Keratinocyte (primary cell): ENCODE measurements around the gene RHEB. TPM values are rescaled to one million over a fixed set of nuclear protein-coding genes. Genes with fewer than 3 reads are reported as not detected.

Source experiments
- DNase-seq: peaks from one replicate; pipeline ENCODE4 v3.0.0-alpha.2; 2011; ENCODE audit warnings: low read depth, missing footprints, low spot score
- FAIRE-seq: peaks from 2 replicates; lab custom pipeline; 2011; peaks lifted over from hg19 to GRCh38; lab: Jason Lieb, UNC
- H2AFZ ChIP-seq: 2 replicates; pipeline ENCODE4 v1.6.0; 2012; ENCODE audit warnings: low read length, control low read depth, inconsistent platforms; ENCODE audit not compliant: control insufficient read depth
- H3K27ac ChIP-seq: 2 replicates; pipeline ENCODE4 v1.5.1; 2011; ENCODE audit warnings: low read length; ENCODE audit not compliant: control insufficient read depth, insufficient read depth
- H3K27me3 ChIP-seq: 3 replicates; pipeline ENCODE4 v1.6.0; 2011; ENCODE audit warnings: low read length; ENCODE audit not compliant: control insufficient read depth, insufficient read depth; ENCODE audit errors: extremely low read depth
- H3K36me3 ChIP-seq, 2 experiments: 2 replicates in 1 of 2; 3 replicates in 1 of 2; pipeline ENCODE4 v1.5.1; 2011; ENCODE audit warnings: low read length in 2 of 2, mild to moderate bottlenecking in 1 of 2; ENCODE audit not compliant: control insufficient read depth in 2 of 2, insufficient read depth in 2 of 2; ENCODE audit errors: extremely low read depth in 1 of 2
- H3K4me1 ChIP-seq: 3 replicates; pipeline ENCODE4 v1.5.1; 2011; ENCODE audit warnings: low read length; ENCODE audit not compliant: control insufficient read depth, insufficient read depth; ENCODE audit errors: extremely low read depth
- H3K4me2 ChIP-seq: 3 replicates; pipeline ENCODE4 v1.6.0; 2011; ENCODE audit warnings: low read depth, low read length; ENCODE audit not compliant: control insufficient read depth, insufficient read depth; ENCODE audit errors: extremely low read depth
- H3K4me3 ChIP-seq, 3 experiments: fragments of 200-600 bp in 1 of 3; sonication (generic) in 1 of 3; 2 replicates in 2 of 3; 3 replicates in 1 of 3; pipeline ENCODE4 v1.5.1; 2011 to 2016; ENCODE audit warnings: low read length in 3 of 3, mild to moderate bottlenecking in 3 of 3, control low read depth in 2 of 3, inconsistent platforms in 1 of 3, low read depth in 1 of 3, mixed read lengths in 1 of 3, mixed run types in 1 of 3, moderate library complexity in 1 of 3; ENCODE audit not compliant: control insufficient read depth in 2 of 3, insufficient read depth in 2 of 3; ENCODE audit errors: extremely low read depth in 1 of 3
- H3K79me2 ChIP-seq: 2 replicates; pipeline ENCODE4 v1.6.0; 2012; ENCODE audit warnings: low read length; ENCODE audit not compliant: control insufficient read depth, insufficient read depth
- H3K9ac ChIP-seq: 3 replicates; pipeline ENCODE4 v1.6.0; 2011; ENCODE audit warnings: low read length; ENCODE audit not compliant: control insufficient read depth, insufficient read depth; ENCODE audit errors: extremely low read depth
- H3K9me1 ChIP-seq: 3 replicates; pipeline ENCODE4 v1.6.0; 2011; ENCODE audit warnings: low read length; ENCODE audit not compliant: control insufficient read depth, insufficient read depth; ENCODE audit errors: extremely low read depth
- H3K9me3 ChIP-seq: 2 replicates; pipeline ENCODE4 v1.5.1; 2012; ENCODE audit warnings: low read depth, low read length; ENCODE audit not compliant: control insufficient read depth
- H4K20me1 ChIP-seq: 3 replicates; pipeline ENCODE4 v1.6.0; 2011; ENCODE audit warnings: low read length; ENCODE audit not compliant: control insufficient read depth, insufficient read depth; ENCODE audit errors: extremely low read depth
- EZH2 ChIP-seq: IDR thresholded peaks from one replicate; pipeline ENCODE4 v1.6.1; 2012; ENCODE audit warnings: inconsistent platforms, mild to moderate bottlenecking, low read length, moderate library complexity
- dilution Hi-C: fragments of 300-500 bp; cut with MboI; formaldehyde crosslinking; loops from one replicate; pipeline ENCODE4 v1.7.0; 2020; ENCODE audit warnings: low sequenced_read_pairs; ENCODE audit not compliant: extremely low pct_ligation_motif_present
- polyA plus RNA-seq, 5 experiments: library from polyadenylated mRNA; depleted of rRNA in 3 of 5; stranded (reverse) in 3 of 5; stranded (forward) in 1 of 5; unstranded in 1 of 5; fragments of >200 nt; gene quantifications; 1 replicate in 1 of 5; 2 replicates in 3 of 5; 3 replicates in 1 of 5; pipeline versions ENCODE4 v1.2.1 to v1.2.3, GENCODE V29; 2011 to 2012; ENCODE audit warnings: missing spikeins in 2 of 5, low read depth in 1 of 5, low replicate concordance in 1 of 5
- TF ChIP-seq, protein P1 (sequence below), 3 experiments: IDR thresholded peaks in 1 of 3; conservative IDR thresholded peaks in 1 of 3; optimal IDR thresholded peaks in 1 of 3; 2 replicates in 2 of 3; 3 replicates in 1 of 3; pipeline versions ENCODE3 to v1.5.1; 2011; ENCODE audit warnings: low read length in 3 of 3, mild to moderate bottlenecking in 3 of 3, moderate library complexity in 2 of 3, control low read depth in 1 of 3, inconsistent platforms in 1 of 3; ENCODE audit not compliant: insufficient read depth in 2 of 3; ENCODE audit errors: extremely low read depth in 1 of 3

RHEB gene
- polyA plus RNA-seq, 1 donor (not counting 4 experiments of a cell fraction or from before 2014, with no cell fraction given) = 138 TPM

DNA sequence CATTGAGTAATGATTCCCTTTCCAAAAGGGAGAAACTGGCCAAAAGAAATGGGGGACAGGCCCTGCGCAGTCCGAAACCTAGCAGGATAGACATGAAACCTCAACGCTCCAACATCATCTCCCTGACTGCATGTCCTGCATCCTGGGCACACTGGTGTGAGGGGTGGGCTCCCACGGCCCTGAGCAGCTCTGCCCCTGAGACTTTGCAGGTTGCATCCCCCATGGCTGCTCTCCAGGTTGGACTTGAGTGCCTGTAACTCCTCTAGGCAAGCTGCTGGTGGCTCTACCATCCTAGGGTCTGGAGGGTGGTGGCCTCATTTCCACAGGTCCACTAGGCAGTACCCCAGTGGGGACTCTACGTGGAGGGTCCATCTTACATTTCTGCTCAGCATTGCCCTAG lies 63.4 kb downstream of the RHEB start:
- Histone ChIP-seq H4K20me1 (no peaks in the 10 kb centered on the region), H3K4me2 (no peak overlapping the region), H3K27ac (no peak overlapping the region), H3K9ac (no peak overlapping the region), H3K4me3 (no peak overlapping the region), H3K9me1 (no peaks in the 10 kb centered on the region), H3K4me1 (peaks cover 11% of the 10 kb centered on the region), H3K36me3 (no peaks in the 10 kb centered on the region), H3K27me3 (peaks cover 4% of the 10 kb centered on the region), H2AFZ (no peak overlapping the region), H3K9me3 (no peaks in the 10 kb centered on the region), H3K79me2 (no peaks in the 10 kb centered on the region)
- TF ChIP-seq, protein P1, sequence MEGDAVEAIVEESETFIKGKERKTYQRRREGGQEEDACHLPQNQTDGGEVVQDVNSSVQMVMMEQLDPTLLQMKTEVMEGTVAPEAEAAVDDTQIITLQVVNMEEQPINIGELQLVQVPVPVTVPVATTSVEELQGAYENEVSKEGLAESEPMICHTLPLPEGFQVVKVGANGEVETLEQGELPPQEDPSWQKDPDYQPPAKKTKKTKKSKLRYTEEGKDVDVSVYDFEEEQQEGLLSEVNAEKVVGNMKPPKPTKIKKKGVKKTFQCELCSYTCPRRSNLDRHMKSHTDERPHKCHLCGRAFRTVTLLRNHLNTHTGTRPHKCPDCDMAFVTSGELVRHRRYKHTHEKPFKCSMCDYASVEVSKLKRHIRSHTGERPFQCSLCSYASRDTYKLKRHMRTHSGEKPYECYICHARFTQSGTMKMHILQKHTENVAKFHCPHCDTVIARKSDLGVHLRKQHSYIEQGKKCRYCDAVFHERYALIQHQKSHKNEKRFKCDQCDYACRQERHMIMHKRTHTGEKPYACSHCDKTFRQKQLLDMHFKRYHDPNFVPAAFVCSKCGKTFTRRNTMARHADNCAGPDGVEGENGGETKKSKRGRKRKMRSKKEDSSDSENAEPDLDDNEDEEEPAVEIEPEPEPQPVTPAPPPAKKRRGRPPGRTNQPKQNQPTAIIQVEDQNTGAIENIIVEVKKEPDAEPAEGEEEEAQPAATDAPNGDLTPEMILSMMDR (optimal IDR thresholded peaks at IDR 0.05 in 1 of 3, IDR thresholded peaks at IDR 0.05 in 1 of 3, conservative IDR thresholded peaks at IDR 0.05 in 1 of 3; ENCODE audit: extremely low read depth in 1 of 3, insufficient read depth in 2 of 3, low read length in 3 of 3) = no peak
- no peak for FAIRE-seq
- DNase-seq = no peak
- dilution Hi-C loops = no loop called here

DNA sequence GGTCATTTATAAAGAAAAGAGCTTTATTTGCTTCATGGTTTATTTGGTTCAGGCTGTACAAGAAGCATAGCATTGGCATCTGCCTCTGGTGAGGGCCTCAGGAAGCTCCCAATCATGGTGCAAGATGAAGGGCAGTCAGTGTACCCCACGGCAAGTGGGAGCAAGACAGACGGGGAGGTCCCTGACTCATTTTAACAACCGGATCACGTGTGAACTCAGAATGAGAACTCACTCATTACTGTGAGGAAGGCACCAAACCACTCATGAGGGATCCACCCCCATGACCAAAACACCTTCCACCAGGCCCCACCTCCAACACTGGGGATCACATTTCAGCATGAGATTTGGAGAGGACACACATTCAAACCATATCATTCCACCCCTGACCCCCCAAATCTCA lies 64.0 kb downstream of the RHEB start:
- Histone ChIP-seq H3K9me1 (no peaks in the 10 kb centered on the region), H3K9ac (no peak overlapping the region), H3K4me1 (peaks cover 11% of the 10 kb centered on the region), H3K4me3 (no peak overlapping the region), H3K27ac (no peak overlapping the region), H3K36me3 (no peaks in the 10 kb centered on the region), H3K79me2 (no peaks in the 10 kb centered on the region), H3K4me2 (no peak overlapping the region), H2AFZ (no peak overlapping the region), H3K27me3 (peaks cover 4% of the 10 kb centered on the region), H4K20me1 (no peaks in the 10 kb centered on the region), H3K9me3 (no peaks in the 10 kb centered on the region)
- DNase-seq (no peak), FAIRE-seq (no peak)
- dilution Hi-C loops = no loop called here
- no peak for TF ChIP-seq EZH2
- TF ChIP-seq, protein P1 (optimal IDR thresholded peaks at IDR 0.05 in 1 of 3, IDR thresholded peaks at IDR 0.05 in 1 of 3, conservative IDR thresholded peaks at IDR 0.05 in 1 of 3; ENCODE audit: extremely low read depth in 1 of 3, insufficient read depth in 2 of 3, low read length in 3 of 3) = no peak
